Measurements from ENCODE around the gene VOPP1.

VOPP1 gene

DNA sequence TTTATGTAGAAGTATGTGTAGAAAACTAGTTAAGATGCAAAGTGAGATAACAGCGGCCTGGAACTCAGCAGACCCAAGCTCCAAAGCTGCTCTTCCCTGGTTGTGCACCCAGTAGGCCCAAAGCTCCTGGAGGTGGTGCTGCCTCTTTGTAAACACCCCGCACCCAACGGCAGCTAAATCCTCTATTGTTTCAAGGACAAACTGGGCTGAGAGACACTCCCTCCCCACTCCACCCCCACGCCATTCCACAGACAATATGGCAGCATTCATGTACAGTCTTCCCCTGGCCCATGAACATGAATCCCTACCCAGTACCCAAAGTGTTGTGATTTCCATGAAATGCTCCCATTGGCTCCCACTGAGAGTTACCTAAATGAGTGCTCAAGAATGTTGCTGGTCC is 73.5 kb downstream of the VOPP1 start:
- TF ChIP-seq, protein P1, sequence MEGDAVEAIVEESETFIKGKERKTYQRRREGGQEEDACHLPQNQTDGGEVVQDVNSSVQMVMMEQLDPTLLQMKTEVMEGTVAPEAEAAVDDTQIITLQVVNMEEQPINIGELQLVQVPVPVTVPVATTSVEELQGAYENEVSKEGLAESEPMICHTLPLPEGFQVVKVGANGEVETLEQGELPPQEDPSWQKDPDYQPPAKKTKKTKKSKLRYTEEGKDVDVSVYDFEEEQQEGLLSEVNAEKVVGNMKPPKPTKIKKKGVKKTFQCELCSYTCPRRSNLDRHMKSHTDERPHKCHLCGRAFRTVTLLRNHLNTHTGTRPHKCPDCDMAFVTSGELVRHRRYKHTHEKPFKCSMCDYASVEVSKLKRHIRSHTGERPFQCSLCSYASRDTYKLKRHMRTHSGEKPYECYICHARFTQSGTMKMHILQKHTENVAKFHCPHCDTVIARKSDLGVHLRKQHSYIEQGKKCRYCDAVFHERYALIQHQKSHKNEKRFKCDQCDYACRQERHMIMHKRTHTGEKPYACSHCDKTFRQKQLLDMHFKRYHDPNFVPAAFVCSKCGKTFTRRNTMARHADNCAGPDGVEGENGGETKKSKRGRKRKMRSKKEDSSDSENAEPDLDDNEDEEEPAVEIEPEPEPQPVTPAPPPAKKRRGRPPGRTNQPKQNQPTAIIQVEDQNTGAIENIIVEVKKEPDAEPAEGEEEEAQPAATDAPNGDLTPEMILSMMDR (IDR thresholded peaks at IDR 0.05) = no peak
- TF ChIP-seq ZFX (IDR thresholded peaks at IDR 0.05; ENCODE audit: borderline replicate concordance) = no peak
- no peak overlapping the region for H3K27ac ChIP-seq

GRCh38 chr7:55498142-55498541 is 74.2 kb downstream of the VOPP1 start:
- no peak overlapping the region for H3K27ac ChIP-seq
- no peak for TF ChIP-seq ZFX (IDR thresholded peaks at IDR 0.05; ENCODE audit: borderline replicate concordance)
- TF ChIP-seq, protein P1 (IDR thresholded peaks at IDR 0.05) = no peak

GRCh38 chr7:55497521-55497920 is 74.8 kb downstream of the VOPP1 start:
- TF ChIP-seq, protein P1 (IDR thresholded peaks at IDR 0.05) = no peak
- TF ChIP-seq ZFX (IDR thresholded peaks at IDR 0.05; ENCODE audit: borderline replicate concordance) = no peak
- H3K27ac ChIP-seq = no peak overlapping the region

GRCh38 chr7:55496906-55497305 is 75.4 kb downstream of the VOPP1 start:
- no peak overlapping the region for H3K27ac ChIP-seq
- TF ChIP-seq, protein P1 (IDR thresholded peaks at IDR 0.05) = no peak
- TF ChIP-seq ZFX (IDR thresholded peaks at IDR 0.05; ENCODE audit: borderline replicate concordance) = no peak

- no peak overlapping the region for H3K27ac ChIP-seq
- TF ChIP-seq ZFX (IDR thresholded peaks at IDR 0.05; ENCODE audit: borderline replicate concordance) = no peak
- TF ChIP-seq, protein P1 (IDR thresholded peaks at IDR 0.05) = no peak
These were observed 77.4 kb downstream of the VOPP1 start for GRCh38 chr7:55494951-55495350.

DNA sequence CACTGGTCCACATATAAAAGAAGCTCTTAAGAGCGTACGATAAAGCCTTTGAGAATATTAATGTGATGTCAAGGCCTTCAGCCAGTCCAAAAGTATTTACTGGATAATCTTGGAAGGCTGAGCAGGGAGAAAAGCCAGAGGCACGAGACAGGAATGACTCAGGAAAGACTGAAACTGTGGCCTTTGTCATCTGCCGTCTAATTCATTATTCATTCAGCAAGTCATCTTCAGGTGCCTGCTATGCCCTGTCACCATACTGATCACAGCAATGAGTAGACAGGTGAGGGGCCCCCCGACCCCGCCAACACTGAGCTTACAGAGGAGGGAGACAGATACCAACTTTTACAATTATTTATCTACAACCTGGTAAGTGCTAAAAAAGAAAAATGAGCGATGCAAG is 78.9 kb downstream of the VOPP1 start:
- no peak overlapping the region for H3K27ac ChIP-seq
- no peak for TF ChIP-seq ZFX (IDR thresholded peaks at IDR 0.05; ENCODE audit: borderline replicate concordance)
- TF ChIP-seq, protein P1 (IDR thresholded peaks at IDR 0.05) = no peak

- TF ChIP-seq ZFX (IDR thresholded peaks at IDR 0.05; ENCODE audit: borderline replicate concordance) = no peak
- TF ChIP-seq, protein P1 (IDR thresholded peaks at IDR 0.05) = no peak
- H3K27ac ChIP-seq = no peak overlapping the region
These were observed 81.0 kb downstream of the VOPP1 start for GRCh38 chr7:55491346-55491745.

All from 22Rv1 (cell line).